ENCODE results near the gene RAB13. TPM values are rescaled to one million over a fixed set of nuclear protein-coding genes. Genes with fewer than 3 reads are reported as not detected.
"Not testable (repeated sequence)": the region's sequence is repeated elsewhere in the genome, so short reads cannot be mapped to it uniquely, and the experiment has no call there.

The RAB13 gene
- total RNA-seq = 27.0 TPM

GRCh38 chr1:153985941-153986761, at the start of gene RAB13:
Gene RAB13 (minus strand): TSS chr1:153986339. CDS start chr1:153986236, 103 bp downstream.
- peak; percentile 93 for DNase-seq

- not testable (repeated sequence) for DNase-seq
Measured at GRCh38 chr1:154033697-154034096, 47.6 kb upstream of the RAB13 start.

- no peak for DNase-seq
Measured at GRCh38 chr1:154019940-154020339, 33.8 kb upstream of the RAB13 start.

GRCh38 chr1:154019269-154019668, 33.1 kb upstream of the RAB13 start:
- DNase-seq = no peak

GRCh38 chr1:154014154-154014907, 28.2 kb upstream of the RAB13 start:
- DNase-seq = no peak

GRCh38 chr1:154012543-154012942, 26.4 kb upstream of the RAB13 start:
- DNase-seq = not testable (repeated sequence)

- no peak for DNase-seq
Measured at GRCh38 chr1:154012129-154012528, 26.0 kb upstream of the RAB13 start.

GRCh38 chr1:154006136-154006535, 20.0 kb upstream of the RAB13 start:
- no peak for DNase-seq

- no peak for DNase-seq
Measured at GRCh38 chr1:154000420-154000819, 14.3 kb upstream of the RAB13 start.

GRCh38 chr1:153996882-153997281, 10.7 kb upstream of the RAB13 start:
- DNase-seq = not testable (repeated sequence)

GRCh38 chr1:153995640-153996039, 9.5 kb upstream of the RAB13 start:
- DNase-seq = no peak

- DNase-seq = no peak
Measured at GRCh38 chr1:153995202-153995601, 9.1 kb upstream of the RAB13 start.

- no peak for DNase-seq
Measured at GRCh38 chr1:153991806-153992205, 5.7 kb upstream of the RAB13 start.

GRCh38 chr1:153991151-153991630, 5.1 kb upstream of the RAB13 start:
- DNase-seq = no peak

- DNase-seq = peak; percentile 99
Measured at GRCh38 chr1:153990468-153991150, 4.5 kb upstream of the RAB13 start, which contains the start of gene RPS27. Gene RPS27 (plus strand): TSS chr1:153990762. CDS start chr1:153990797, 35 bp downstream.

- DNase-seq = no peak
Measured at GRCh38 chr1:153987621-153988020, 1.5 kb upstream of the RAB13 start.

GRCh38 chr1:153985341-153985912, 712 bp downstream of the RAB13 start:
- peak; percentile 36 for DNase-seq

GRCh38 chr1:153984123-153984894, 1.8 kb downstream of the RAB13 start:
- DNase-seq = no peak

- not testable (repeated sequence) for DNase-seq
Measured at GRCh38 chr1:153981735-153982134, 4.4 kb downstream of the RAB13 start.

- DNase-seq = not testable (repeated sequence)
Measured at GRCh38 chr1:153979091-153979490, 7.0 kb downstream of the RAB13 start.

GRCh38 chr1:153978274-153978909, 7.7 kb downstream of the RAB13 start:
- DNase-seq = no peak
